ENCODE data around the gene INSL3.
A peak's percentile ranks its signal among the peaks of the same experiment; 100 is the strongest.

The INSL3 gene

DNA sequence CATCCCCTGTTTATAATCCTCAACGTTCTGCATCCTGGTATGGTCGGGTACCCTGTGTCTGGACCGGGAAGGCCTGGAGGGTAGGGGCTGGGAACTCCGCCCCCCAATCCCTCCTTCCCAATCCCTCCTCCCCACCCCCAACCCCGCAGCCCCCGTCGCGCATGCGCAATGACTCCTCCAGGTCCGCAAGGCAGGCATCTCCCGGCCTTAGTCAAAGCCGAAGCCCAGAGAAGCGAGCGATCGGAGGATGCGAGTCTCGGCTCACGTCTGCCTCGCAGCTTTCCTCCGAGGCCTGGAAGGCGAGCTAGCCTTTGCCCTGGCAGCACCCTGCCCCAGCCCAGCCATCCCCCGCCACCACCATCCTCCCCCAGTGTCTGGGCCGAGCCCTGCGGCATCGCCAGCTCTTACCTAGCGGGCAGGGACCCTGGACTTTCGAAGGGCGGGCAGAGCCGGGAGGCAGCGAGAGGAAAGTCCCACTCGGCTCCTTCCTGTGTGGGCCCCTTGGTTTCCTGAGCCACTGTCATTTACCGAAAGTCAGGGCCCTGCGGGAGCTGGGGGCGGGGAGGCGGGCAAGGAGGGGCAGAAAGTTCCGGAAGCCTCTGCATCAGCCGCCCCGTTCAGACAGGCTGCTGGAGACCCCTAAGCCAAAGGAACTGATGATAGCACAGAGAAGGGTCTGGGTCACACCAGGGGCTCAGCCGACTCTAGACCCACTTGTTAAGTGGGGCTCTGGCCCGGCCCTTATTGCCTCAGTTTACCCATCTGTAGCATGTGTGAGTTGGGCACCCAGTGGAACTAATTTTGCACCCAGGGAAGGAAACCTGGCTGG is 26.4 kb upstream of the INSL3 start, which contains the start of gene JAK3:
Gene JAK3, minus strand, starts transcription at position 445 of the 829 bp plus-strand sequence. CDS start 3,565 bp downstream, outside the sequence.
- TF ChIP-seq, protein P1, sequence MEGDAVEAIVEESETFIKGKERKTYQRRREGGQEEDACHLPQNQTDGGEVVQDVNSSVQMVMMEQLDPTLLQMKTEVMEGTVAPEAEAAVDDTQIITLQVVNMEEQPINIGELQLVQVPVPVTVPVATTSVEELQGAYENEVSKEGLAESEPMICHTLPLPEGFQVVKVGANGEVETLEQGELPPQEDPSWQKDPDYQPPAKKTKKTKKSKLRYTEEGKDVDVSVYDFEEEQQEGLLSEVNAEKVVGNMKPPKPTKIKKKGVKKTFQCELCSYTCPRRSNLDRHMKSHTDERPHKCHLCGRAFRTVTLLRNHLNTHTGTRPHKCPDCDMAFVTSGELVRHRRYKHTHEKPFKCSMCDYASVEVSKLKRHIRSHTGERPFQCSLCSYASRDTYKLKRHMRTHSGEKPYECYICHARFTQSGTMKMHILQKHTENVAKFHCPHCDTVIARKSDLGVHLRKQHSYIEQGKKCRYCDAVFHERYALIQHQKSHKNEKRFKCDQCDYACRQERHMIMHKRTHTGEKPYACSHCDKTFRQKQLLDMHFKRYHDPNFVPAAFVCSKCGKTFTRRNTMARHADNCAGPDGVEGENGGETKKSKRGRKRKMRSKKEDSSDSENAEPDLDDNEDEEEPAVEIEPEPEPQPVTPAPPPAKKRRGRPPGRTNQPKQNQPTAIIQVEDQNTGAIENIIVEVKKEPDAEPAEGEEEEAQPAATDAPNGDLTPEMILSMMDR (IDR thresholded peaks at IDR 0.05; ENCODE audit: low read depth, low read length) = no peak
- Histone ChIP-seq H3K9me3 (ENCODE audit: severe bottlenecking) (no peaks in the 10 kb centered on the region), H3K27ac (peak within 1 kb of the TSS; percentile 67), H3K4me3 (ENCODE audit: low read depth, low read length) (no peak within 1 kb of the TSS), H3K27me3 (ENCODE audit: insufficient read depth, low read depth, severe bottlenecking) (no peaks in the 10 kb centered on the region), H3K36me3 (no peaks in the 10 kb centered on the region)
- no peak for DNase-seq

DNA sequence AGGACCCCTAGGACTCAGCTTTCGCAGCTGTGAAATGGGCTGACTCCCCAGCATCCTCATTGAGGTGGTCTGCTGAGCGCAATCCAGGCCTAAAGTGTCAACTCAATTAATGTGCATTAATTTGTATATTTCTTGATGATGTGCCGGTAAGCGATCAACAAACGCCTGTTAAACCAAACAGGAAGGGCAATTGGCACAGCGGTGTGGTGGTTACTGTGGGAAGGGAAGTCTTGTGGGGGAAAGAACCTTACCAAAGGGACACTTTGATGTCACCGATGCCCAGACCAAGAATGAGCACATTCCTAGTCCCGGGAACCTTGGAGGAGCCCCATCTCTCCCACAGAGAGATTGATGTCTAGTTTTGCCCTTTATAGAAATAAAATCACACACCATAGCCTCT is 24.8 kb upstream of the INSL3 start:
- no peaks in the 10 kb centered on the region for H3K36me3 ChIP-seq
- DNase-seq = no peak
- no peaks in the 10 kb centered on the region for H3K9me3 ChIP-seq (ENCODE audit: severe bottlenecking)
- no peak overlapping the region for H3K27ac ChIP-seq
- TF ChIP-seq, protein P1 (IDR thresholded peaks at IDR 0.05; ENCODE audit: low read depth, low read length) = no peak
- H3K27me3 ChIP-seq (ENCODE audit: insufficient read depth, low read depth, severe bottlenecking) = no peaks in the 10 kb centered on the region
- no peak overlapping the region for H3K4me3 ChIP-seq (ENCODE audit: low read depth, low read length)

DNA sequence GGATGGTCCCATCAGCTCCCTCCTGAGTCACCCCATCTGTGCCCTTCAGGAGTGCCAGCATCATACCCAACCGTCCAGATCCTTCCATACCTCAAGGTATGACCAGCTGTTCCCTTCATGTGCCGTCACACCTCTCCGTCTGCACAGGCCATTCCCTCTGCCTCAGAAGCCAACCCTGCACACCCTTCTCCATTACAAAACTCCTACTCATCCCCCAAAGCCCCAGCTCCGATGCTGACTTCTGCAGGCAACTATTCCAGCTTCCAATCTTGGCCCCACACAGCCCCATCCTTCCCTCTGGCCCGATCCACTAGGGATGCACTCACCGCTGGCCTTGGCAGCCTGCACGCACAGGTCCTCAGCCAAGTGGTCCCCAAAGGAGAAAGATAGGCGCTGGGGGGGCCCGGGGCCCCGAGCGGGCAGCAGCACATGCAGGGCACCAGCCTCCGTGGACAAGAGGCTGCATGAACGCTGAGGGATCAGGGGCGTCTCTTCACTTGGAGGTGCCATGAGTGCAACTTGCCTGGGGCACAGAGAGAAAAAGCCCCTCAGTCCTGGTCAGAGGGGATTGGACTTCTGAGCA is 22.7 kb upstream of the INSL3 start:
- Histone ChIP-seq H3K36me3 (no peaks in the 10 kb centered on the region), H3K9me3 (ENCODE audit: severe bottlenecking) (no peaks in the 10 kb centered on the region), H3K27me3 (ENCODE audit: insufficient read depth, low read depth, severe bottlenecking) (no peaks in the 10 kb centered on the region), H3K27ac (no peak overlapping the region), H3K4me3 (ENCODE audit: low read depth, low read length) (no peak overlapping the region)
- DNase-seq = no peak
- TF ChIP-seq, protein P1 (IDR thresholded peaks at IDR 0.05; ENCODE audit: low read depth, low read length) = no peak

DNA sequence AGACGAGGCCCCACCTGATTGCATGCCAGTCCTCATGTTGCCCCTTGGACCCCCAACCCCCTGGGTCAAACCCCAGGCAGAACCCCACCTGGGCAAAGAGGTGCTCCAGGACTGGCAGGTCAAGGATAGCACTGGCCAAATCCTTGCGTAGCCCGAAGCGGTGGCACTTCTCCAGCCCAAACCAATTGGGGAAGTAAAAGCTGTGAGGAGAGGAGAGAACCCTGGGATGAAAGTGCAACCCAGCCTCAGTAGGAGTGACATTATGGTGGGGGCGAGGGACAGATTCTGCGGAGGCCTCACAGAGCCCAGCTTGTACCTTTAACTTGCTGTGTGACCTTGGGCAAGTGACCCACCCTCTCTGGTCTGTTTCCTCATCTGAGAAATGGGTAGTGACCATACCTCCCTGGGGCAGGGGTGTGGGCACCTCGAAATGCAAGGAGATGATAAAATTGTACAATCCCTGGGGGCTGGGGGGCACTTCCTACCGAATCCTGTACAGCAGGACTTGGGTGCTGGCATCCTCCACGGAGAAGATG is 22.0 kb upstream of the INSL3 start:
- TF ChIP-seq, protein P1 (IDR thresholded peaks at IDR 0.05; ENCODE audit: low read depth, low read length) = no peak
- Histone ChIP-seq H3K27ac (no peak overlapping the region), H3K36me3 (no peaks in the 10 kb centered on the region), H3K9me3 (ENCODE audit: severe bottlenecking) (no peaks in the 10 kb centered on the region), H3K4me3 (ENCODE audit: low read depth, low read length) (no peak overlapping the region), H3K27me3 (ENCODE audit: insufficient read depth, low read depth, severe bottlenecking) (no peaks in the 10 kb centered on the region)
- no peak for DNase-seq

DNA sequence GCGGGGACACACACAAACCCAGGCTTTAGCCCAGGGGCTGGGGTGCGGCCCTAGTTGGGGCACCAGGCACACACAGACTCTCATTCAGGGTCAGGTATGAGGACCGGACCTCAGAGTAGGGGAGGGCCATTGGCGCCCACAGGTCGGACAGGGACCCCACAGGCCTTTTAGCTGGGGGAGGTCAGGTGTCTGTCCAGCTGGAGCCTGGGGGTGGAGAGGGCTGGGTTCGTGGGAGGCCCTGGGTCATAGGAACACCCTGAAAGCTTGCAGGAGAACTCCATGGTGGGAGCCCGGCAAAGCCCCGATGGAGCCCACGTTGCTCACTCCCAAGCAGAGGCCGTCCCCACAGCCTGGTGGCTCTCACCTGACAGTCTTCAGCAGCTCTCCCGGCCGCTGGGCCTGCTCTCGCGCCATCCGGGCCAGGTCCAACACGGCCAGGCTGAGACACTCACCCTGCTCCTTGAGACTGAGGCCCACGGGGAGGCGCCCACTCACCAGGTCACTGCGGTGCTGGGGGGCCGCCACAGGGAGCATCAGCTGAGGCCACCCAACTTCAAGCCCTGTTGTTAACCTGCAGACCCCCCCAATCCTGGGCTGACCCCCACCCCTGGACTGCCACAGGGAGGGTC is 21.5 kb upstream of the INSL3 start:
- TF ChIP-seq, protein P1 (IDR thresholded peaks at IDR 0.05; ENCODE audit: low read depth, low read length) = no peak
- H3K27ac ChIP-seq = no peak overlapping the region
- no peaks in the 10 kb centered on the region for H3K27me3 ChIP-seq (ENCODE audit: insufficient read depth, low read depth, severe bottlenecking)
- no peaks in the 10 kb centered on the region for H3K36me3 ChIP-seq
- no peak overlapping the region for H3K4me3 ChIP-seq (ENCODE audit: low read depth, low read length)
- DNase-seq = no peak
- H3K9me3 ChIP-seq (ENCODE audit: severe bottlenecking) = no peaks in the 10 kb centered on the region
